ENCODE data around the gene MAMLD1.

Gene MAMLD1

DNA sequence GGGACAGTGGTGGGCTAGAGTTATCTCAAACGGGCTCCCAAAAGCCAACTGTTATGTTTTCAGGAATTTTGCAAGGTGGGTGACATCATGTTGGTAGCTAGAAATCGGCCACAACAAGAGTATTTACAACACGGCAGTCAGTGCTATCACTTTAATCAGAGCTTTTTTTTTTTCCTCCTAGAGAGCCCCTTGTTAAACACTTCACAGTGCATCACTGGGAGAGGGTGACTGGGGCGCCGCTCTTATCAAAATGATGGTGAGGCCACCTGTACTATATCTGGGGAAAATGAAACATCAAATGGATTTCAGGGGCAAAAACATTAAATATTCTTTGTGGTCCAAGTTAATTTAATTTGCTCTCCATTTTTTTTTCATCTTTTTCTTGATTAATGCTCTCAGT lies 44.9 kb downstream of the MAMLD1 start:
- DNase-seq: no peak

GRCh38 chrX:150408561-150408960 lies 45.4 kb downstream of the MAMLD1 start:
- DNase-seq: no peak

DNA sequence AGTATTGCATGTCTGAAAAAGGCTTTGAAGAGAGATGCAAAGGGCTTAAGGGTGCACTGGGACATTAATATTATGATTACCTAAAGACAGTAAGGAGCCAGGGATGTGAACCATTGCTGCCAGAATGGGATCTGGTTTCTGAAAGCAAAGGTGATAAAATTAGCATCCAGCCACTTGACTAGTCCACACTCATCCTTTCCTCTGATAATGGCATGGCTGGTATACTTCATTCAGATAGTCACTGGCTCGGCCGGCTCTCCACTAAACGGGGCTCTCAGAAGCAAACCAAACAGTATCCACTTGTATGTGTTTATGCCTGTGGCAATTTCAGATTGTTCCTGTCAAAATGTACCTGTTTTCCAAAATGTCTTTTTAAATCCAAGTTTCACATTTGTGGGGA lies 46.4 kb downstream of the MAMLD1 start:
- DNase-seq: no peak

- no peak for DNase-seq
Measured at GRCh38 chrX:150409964-150410363, 46.8 kb downstream of the MAMLD1 start.

GRCh38 chrX:150410513-150410912 lies 47.4 kb downstream of the MAMLD1 start:
- no peak for DNase-seq

DNA sequence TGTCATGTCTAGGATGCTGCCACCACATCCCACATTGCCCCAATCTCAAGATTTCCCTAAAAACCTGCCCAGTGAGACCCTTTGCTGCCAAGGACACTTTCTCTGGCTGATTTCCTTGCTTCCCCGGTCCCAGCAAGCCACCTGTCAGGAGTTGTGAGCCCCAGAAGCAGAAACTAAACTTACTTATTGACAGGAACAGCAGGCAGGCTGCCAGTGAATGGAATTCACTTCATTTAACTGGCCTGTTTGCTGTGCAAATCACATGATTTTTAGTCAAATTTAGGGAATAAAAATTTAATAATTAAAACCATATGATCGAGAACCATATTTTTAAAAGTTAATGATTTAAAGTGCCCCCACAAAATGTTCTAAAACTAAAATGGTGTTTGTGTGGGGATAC lies 48.5 kb downstream of the MAMLD1 start:
- no peak for DNase-seq

DNA sequence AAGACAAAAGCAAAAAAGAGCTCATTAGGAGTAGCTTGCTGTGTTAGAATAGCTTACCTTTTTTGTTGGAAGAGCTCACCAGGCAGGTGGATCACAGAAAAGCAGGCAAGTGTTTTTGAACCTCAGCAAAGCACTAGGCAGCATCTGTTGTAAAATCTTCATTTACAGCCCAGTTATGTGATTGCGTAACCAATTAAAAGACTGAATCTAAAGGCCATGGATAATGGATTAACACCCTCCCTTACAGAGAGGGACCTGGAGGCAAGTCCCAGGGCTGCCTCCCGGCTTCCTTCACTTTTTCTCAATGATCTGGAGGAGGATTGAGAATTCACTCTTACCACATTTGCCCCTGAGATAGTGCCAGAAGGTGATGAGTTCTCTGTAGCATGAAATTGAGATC lies 51.1 kb downstream of the MAMLD1 start:
- DNase-seq: no peak

DNA sequence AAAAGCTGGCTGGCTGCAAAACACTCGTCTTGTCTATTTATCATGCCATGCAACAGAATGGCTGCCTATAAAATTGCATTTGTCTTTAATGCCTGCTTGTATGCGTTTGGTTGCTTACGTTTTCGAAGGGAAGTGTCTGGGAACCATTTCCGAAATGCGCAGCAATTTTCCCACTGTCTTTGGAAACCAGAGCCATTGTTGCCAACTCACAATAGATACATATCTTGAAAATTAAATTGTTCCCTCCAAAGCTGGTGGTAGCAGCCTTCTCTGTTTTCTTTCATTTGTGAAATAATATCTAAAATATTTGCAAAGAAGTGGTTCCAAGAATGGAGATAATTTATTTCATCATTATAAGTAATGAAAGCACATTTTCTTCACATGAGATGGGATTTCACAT lies 53.4 kb downstream of the MAMLD1 start:
- DNase-seq: no peak

DNA sequence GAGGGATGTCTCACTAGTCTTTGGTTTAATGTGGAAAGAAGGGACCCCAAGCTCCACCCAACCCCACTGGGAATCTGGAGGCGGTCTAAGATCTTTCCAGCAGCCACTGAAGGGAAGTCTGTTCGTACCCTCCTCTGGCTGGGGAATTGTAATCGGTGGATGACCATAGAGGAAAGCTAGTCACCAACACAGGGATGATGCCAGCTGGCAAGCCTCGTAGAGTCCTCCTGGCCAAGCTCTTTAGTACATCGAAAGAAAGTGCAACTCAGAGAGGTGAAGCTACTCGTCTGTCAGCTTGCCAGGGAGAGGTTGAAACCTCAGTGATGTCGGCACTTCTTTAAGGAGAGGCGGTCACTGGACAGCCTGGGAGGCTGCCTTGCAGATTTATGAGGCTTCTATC lies 58.7 kb downstream of the MAMLD1 start:
- DNase-seq: no peak

- DNase-seq: no peak
Measured at GRCh38 chrX:150429594-150429993, 66.5 kb downstream of the MAMLD1 start.

- no peak for DNase-seq
Measured at GRCh38 chrX:150436195-150436594, 73.1 kb downstream of the MAMLD1 start.

DNA sequence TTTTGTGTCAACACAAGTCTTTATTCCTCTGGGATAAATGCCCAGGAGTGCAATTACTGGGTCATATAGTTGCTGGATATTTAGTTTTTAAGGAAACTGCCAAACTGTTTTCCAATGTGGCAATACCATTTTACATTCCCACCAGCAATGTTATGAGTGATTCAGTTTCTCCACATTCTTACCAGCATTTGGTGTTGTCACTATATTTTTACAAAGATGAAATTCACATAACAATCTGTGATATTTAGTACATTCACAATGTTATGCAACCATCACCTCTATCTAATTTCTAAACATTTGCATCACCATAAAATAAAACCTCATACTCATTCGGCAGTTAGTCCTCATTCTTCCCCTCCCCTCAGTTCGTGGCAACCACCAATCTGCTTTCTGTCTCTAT lies 75.0 kb downstream of the MAMLD1 start:
- no peak for DNase-seq

- DNase-seq: no peak
Measured at GRCh38 chrX:150446151-150446550, 83.0 kb downstream of the MAMLD1 start.

DNA sequence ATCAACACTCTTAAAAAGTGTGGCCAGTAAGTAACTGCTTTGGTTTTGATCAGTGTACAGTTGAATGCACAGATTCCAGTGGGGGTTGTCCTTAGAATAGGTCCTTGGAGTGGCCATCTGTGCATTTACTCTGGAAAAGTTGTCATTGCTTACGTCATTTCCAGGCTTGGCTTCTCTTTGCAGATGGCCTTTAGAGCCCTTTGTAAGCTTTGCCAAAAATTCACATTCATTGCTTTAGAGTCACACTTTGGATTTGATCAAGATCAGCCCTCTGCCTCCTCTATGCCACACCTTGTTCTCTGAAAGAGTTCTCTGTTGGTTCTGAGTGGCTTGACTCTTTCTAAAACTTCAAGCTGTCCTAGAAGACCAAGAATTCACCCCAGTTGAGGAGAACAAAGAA lies 83.9 kb downstream of the MAMLD1 start:
- DNase-seq: no peak

GRCh38 chrX:150449313-150449712 lies 86.2 kb downstream of the MAMLD1 start:
- no peak for DNase-seq

- no peak for DNase-seq
Measured at GRCh38 chrX:150450519-150451177, 87.5 kb downstream of the MAMLD1 start.

DNA sequence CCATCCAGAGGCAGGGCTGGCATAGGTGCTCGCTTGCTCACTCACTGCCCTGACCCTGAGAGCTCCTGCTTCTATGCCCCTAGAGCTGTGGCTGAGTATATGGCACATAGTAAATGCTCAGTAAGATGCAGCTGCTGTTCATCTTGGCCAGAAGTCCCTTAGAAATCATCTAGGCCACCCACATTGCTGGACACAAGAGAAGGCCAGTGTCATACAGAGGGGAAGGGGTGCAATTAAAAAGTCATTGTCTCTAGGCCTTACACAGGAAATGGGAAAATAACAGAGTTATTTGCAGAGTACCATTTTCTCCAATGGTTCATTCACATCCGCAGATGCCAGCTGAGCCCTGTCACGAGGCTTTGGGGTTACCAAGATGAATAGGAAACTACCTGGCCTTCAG lies 88.8 kb downstream of the MAMLD1 start:
- no peak for DNase-seq

- DNase-seq: no peak
Measured at GRCh38 chrX:150454083-150454482, 91.0 kb downstream of the MAMLD1 start.

DNA sequence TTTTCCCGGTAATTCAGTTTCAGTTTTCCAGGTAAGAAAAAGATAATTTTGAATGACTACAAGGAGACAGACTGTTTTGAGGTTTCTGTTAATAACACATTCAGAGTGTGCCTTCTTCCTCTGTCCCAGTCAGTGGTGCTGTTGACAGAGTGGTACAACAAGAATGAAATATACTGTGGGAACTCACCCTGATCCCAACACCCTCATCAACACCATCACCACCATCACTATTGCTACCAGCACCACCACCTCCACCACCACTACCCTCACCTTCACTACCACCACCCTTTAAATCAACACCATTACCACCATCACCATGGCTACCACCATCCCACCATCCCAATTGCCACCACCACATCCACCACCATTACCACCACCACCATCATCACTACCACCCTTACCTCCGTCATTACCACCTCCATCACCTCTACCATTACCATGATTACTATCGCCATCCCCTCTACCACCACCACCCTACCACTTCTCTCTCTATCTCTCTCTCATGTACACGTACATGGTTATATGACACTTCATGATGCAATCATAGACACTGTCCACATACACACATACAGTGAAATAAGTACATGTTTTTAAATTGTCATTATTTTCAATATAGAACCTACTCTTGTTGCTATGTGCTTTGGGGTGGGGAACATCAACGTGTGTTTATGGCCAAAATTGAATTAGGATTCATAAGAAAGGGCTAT lies 91.5 kb downstream of the MAMLD1 start:
- no peak for DNase-seq

- DNase-seq: no peak
Measured at GRCh38 chrX:150455215-150455608, 92.1 kb downstream of the MAMLD1 start.

DNA sequence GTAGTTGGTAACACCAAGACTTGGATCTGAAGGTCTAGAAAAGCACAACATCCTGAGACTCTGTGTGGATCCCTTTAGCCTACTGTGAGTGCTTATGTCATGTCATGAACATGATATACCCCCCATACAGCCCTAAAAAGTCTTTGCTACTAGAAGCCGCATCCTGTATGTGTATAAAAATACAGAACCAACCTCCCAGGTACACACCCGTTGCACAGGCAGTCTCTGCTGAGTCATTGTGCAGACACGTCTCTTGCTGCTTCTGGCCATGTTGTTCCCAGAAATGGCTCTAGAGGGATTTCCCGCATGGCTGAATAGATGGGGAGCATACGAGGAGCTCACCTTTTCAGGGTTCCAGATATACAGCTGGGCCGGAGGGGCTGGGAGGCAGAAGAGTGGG lies 93.3 kb downstream of the MAMLD1 start:
- no peak for DNase-seq

- no peak for DNase-seq
Measured at GRCh38 chrX:150456941-150457340, 93.8 kb downstream of the MAMLD1 start.

DNA sequence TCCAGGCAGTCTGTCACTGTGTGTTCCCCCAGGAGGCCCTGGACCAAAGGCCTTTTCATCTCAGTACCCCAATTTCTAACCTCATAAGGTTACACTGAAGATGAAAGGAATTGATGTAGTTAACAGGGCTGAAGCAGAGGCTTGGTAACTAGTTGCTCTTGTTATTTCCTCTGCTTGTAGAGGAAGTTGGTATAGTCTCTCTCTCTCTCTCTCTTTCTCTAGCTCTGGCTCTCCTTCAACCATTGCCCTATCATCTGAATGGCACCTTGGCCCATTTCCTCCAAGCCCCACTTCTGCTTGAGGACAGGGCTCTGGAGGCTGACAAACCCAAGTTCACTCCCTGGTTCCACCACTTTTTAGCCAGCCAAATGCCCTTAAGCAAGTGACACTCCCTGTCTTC lies 96.1 kb downstream of the MAMLD1 start:
- no peak for DNase-seq

- no peak for DNase-seq
Measured at GRCh38 chrX:150460063-150460462, 96.9 kb downstream of the MAMLD1 start.

DNA sequence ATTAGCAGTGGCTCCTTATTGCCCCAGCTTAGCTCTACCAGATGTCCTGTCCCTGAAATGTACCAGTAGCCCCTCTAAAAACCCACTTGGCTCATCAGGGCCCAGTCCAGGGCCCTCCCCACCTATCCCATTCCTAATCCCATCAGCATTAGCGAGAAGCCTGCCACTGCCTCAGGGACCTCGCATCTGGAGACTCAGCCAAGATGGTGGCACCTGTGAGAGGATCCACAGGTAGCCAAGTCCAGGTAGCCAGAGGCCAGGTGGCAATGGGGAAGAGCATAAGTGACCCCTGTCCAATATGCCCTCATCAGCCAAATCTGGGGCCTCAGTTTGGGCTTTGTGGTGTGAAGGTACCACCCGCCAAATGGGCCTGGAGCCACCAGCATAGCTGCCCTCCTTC lies 97.7 kb downstream of the MAMLD1 start:
- no peak for DNase-seq

Measured in stimulated activated naive CD4-positive, alpha-beta T cell treated with Interleukin-2 at 50 U/mL for 16 hours (primary cell).